AG04449 (cell line): ENCODE results near the gene SPTSSA.
"Not testable (repeated sequence)": the region's sequence is repeated elsewhere in the genome, so short reads cannot be mapped to it uniquely, and the experiment has no call there.

ENCODE experiments used
- CTCF ChIA-PET: fragments of 350-600 bp; formaldehyde crosslinking; extraction: SDS; loops from one replicate; lab custom pipeline; 2021; ENCODE audit warnings: antibody characterized with exemption; lab: Yijun Ruan, JAX
- POLR2A ChIA-PET: fragments of 400-600, 350-600 bp; formaldehyde crosslinking; extraction: SDS; loops from one replicate; lab custom pipeline; 2020; ENCODE audit warnings: antibody characterized with exemption, inconsistent platforms; lab: Yijun Ruan, JAX
- DNase-seq: peaks from one replicate; pipeline ENCODE4 v3.0.0-alpha.2; 2010; ENCODE audit warnings: low read depth, low spot score
- H3K4me3 ChIP-seq: 2 replicates; pipeline ENCODE4 v1.5.1; 2011; ENCODE audit warnings: low read depth, mild to moderate bottlenecking, control low read depth, low read length
- TF ChIP-seq, protein P1 (sequence below): IDR thresholded peaks from one replicate; pipeline ENCODE4 v1.5.1; 2011; ENCODE audit warnings: mild to moderate bottlenecking, moderate library complexity, low read length, control low read depth, inconsistent platforms; ENCODE audit not compliant: insufficient read depth; ENCODE audit errors: missing control alignments

SPTSSA gene, protein sequence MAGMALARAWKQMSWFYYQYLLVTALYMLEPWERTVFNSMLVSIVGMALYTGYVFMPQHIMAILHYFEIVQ

DNA sequence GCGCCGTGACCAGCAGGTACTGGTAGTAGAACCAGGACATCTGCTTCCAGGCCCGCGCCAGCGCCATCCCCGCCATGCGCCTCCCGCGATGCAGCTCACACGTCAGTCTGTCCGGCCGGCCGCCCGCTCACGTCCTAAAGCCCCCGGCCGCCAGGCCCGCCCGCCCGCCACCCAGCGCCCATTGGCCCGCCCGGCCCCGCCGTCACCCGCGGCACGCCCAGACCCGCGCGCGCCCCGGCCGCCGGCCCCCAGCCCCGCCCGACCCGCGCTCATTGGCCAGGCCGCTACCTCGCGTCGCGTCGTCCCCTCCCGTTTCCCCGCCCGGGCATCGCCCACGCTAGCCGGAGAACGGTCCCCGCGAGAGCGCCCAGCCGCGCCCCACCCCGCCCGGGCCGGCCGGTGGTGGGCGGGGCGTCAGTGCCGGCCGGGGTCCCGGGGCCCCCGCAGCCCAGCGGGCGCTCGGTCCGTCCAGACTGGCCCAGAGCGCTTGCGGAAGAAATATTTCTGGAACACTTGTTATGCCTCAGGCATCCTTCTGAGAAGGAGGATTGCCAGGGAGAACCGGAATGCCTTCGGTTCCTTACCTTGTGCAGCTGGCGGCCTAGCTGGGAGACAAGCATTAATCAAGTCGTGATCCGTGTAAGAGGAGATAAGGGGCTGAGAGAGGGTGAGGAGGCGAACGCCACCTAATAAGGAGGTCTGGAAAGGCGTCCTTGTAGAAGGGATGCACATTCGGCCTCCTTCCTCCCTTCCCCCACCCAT lies at the start of gene SPTSSA:
Gene SPTSSA, minus strand, starts transcription at position 109 of the 762 bp plus-strand sequence. Its CDS starts 33 bp downstream, at position 76.
- POLR2A ChIA-PET = interaction anchor here (0.6 to 1.0 kb wide), 2 partner anchors 32 to 72 kb away, joined by 3 read pairs; no protein-coding TSS in a partner anchor
- CTCF ChIA-PET = no interaction called here
- TF ChIP-seq, protein P1, sequence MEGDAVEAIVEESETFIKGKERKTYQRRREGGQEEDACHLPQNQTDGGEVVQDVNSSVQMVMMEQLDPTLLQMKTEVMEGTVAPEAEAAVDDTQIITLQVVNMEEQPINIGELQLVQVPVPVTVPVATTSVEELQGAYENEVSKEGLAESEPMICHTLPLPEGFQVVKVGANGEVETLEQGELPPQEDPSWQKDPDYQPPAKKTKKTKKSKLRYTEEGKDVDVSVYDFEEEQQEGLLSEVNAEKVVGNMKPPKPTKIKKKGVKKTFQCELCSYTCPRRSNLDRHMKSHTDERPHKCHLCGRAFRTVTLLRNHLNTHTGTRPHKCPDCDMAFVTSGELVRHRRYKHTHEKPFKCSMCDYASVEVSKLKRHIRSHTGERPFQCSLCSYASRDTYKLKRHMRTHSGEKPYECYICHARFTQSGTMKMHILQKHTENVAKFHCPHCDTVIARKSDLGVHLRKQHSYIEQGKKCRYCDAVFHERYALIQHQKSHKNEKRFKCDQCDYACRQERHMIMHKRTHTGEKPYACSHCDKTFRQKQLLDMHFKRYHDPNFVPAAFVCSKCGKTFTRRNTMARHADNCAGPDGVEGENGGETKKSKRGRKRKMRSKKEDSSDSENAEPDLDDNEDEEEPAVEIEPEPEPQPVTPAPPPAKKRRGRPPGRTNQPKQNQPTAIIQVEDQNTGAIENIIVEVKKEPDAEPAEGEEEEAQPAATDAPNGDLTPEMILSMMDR = no peak
- no peak for DNase-seq
- peak within 1 kb of the TSS; percentile 84 for H3K4me3 ChIP-seq

DNA sequence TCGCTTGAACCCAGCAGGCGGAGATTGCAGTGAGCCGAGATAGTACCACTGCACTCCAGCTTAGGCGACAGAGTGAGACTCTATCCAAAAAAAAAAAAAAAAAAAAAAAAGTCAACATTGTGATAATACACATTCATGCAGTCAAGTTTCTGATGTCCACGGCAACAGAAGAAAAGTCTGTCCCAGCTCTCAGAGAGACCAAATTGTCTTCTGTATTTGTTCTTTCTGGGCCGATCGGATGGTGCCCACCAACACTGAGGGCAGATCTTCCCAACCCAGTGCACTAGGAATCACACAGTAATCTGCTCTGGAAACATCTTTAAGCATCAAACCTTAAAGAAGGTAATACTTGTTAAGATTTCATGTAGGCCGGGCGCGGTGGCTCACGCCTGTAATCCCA lies 45.8 kb upstream of the SPTSSA start:
- no peak for DNase-seq
- TF ChIP-seq, protein P1 = no peak
- CTCF ChIA-PET = no interaction called here

GRCh38 chr14:34507459-34507858 lies 45.4 kb upstream of the SPTSSA start:
- no peak overlapping the region for H3K4me3 ChIP-seq
- ChIA-PET CTCF (no interaction called here), POLR2A (no interaction called here)
- no peak for DNase-seq
- TF ChIP-seq, protein P1 = no peak

More for the DNA sequence above, 45.8 kb upstream of the SPTSSA start:
- H3K4me3 ChIP-seq = no peak overlapping the region
- POLR2A ChIA-PET = no interaction called here

GRCh38 chr14:34505124-34505491 lies 43.1 kb upstream of the SPTSSA start:
- CTCF ChIA-PET = interaction anchor here (1.3 kb wide), 1 partner anchor 182 kb away, joined by 3 read pairs; no protein-coding TSS in a partner anchor

GRCh38 chr14:34504027-34504426 lies 42.0 kb upstream of the SPTSSA start:
- H3K4me3 ChIP-seq, DNase-seq, CTCF ChIA-PET, POLR2A ChIA-PET: not testable (repeated sequence)

More at GRCh38 chr14:34505124-34505491, 43.1 kb upstream of the SPTSSA start:
- POLR2A ChIA-PET, H3K4me3 ChIP-seq, DNase-seq: not testable (repeated sequence)

DNA sequence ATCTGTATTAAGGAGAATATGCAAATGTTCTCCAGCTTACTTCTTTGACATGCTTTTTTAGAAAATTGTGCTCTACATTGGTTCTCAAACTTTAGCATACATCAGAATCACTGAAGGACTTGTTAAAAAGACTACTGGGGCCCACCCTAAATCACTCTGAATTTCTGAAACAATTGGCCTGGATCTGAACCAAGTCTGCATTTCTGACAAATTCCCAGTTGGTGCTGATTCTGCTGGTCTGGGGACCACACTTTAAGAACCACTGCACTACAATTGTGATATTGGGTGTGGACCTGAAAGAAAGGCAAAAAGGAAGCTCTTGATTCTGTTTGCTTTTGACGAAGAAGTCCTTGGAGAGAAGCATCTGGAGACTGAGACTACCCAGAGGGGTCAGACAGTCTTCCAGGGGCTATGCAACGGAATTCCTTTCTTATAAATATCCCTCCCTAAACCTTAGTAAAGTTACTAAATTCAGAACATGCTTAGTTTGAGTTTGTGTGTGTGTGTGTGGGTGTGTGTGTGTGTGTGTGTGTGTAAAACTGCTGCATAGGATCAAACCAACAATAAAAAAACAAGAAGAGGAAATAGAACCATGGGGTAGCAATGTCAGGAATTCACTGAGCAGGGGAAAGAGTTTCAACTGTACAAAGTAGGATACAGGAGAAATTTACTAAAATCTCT lies 40.6 kb upstream of the SPTSSA start:
- POLR2A ChIA-PET = no interaction called here
- CTCF ChIA-PET = interaction anchor here (1.9 to 2.5 kb wide), 2 partner anchors 171 to 179 kb away, joined by 5 to 9 read pairs; no protein-coding TSS in a partner anchor

More for the DNA sequence above, 40.6 kb upstream of the SPTSSA start:
- TF ChIP-seq, protein P1 = no peak
- no peak overlapping the region for H3K4me3 ChIP-seq
- DNase-seq = no peak
